Amygdala (tissue), 56 donors: ENCODE measurements around the gene WDFY4.
A peak's percentile ranks its signal among the peaks of the same experiment; 100 is the strongest.

Experiments
- DNase-seq, 56 donors: peaks; one replicate each; lab custom pipeline; 2025; lab: John Stamatoyannopoulos, UW

WDFY4 gene

DNA sequence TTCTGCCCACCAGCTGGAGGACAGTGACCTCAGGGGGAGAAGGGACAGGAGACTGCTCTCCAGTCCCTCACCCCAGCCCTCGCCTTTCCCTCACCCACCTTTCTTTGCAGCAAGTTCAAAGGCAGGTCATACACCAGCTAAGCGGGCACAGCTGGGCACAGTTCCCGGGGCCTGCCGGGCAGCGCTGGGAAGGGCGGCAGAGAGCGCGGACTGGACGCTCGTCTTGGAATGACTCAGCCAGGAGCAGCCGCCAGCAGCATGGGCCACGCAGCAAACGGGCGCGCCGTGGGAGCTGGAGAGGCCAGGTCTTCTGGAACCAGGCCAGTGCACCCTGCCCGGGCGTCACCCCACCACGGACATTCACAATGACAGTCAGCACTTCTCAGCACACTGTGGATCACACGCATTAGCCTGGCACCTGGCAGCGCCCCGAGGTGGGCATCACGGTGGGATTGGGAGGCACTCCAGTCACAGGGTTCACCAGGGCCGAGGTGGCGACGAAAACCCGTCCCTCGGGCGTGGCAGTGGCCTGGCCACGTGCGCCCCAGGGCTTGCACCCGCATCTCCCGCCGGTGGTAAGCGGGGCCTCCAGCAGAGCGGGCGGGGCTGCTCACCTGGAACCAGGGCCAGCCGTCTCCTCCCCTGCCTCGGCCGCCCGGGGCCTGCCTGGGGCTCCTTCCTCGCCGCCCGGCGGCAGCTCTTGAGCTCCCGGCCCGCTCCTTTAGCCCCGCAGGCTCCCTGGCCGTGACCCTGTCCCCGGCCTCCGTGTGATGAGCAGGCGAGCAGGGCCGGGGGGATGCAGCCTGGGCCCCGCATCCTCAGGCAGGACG lies 29.0 kb upstream of the WDFY4 start:
- DNase-seq: peak in 39 of 56 donors; percentile 33 to 84 (median 64)

DNA sequence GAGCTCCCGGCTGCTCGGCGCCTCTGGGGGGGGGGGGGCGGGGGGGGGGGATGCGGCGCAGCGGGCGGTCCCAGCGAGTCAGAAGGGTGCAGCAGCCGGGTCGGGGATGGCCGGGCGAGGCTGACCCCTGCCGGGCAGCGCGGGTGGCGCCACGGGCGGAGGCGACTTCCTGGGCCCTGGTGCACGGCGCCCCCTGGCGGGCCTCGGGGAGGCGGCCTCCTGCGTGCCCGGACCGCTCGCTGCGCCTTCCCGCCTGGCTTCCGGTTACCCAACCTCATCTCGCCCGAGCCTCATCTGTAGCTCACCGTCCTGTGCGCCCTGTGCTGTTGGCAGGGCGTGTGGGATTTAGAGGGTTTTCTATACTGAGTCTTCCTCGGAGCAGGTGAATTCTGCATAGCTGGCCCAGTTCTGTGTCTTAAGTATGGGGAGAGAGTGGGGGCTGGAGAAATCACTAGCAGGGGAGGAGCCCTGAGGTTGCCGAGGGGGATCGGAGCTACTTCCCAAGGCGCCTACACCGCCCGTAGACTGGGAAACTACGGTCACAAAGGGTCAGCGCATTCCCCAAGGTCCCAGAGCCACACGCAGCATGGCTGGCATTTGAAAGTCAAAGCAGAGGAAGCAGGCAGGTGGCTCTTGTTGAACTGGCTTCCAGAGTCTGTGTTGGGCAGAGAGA lies 28.3 kb upstream of the WDFY4 start:
- DNase-seq: peak in 55 of 56 donors; percentile 35 to 95 (median 82)

- no peak for DNase-seq
Observed at GRCh38 chr10:48656914-48657305, 27.8 kb upstream of the WDFY4 start.

- no peak for DNase-seq
Observed at GRCh38 chr10:48657416-48657815, 27.3 kb upstream of the WDFY4 start.

GRCh38 chr10:48658243-48658974 lies 26.3 kb upstream of the WDFY4 start:
- DNase-seq: peak in 42 of 56 donors; percentile 13 to 91 (median 53)

- DNase-seq: no peak
Observed at GRCh38 chr10:48658975-48659269, 25.8 kb upstream of the WDFY4 start.

DNA sequence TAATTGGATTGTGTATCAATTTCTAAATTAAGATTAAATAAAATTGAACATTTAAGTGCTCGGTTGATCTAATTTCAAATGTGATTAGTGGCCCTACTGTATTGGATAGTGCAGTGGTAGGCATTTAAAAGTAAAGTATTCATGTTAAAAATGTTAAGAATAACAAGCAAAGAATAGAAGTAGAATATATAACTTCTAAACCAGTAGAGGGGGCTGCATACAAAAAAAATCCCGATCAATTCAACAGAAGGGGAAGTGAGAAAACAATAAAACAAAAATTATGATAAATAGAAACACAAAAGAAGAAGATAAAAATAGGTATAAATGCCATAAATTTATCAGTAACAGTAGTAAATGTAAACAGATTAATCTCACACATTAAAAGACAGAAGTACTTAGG lies 24.9 kb upstream of the WDFY4 start:
- DNase-seq: no peak

- DNase-seq: no peak
Observed at GRCh38 chr10:48661441-48661840, 23.2 kb upstream of the WDFY4 start.

GRCh38 chr10:48667960-48668590 lies 16.6 kb upstream of the WDFY4 start:
- DNase-seq: no peak

GRCh38 chr10:48670978-48671913 lies 13.4 kb upstream of the WDFY4 start:
- no peak for DNase-seq

DNA sequence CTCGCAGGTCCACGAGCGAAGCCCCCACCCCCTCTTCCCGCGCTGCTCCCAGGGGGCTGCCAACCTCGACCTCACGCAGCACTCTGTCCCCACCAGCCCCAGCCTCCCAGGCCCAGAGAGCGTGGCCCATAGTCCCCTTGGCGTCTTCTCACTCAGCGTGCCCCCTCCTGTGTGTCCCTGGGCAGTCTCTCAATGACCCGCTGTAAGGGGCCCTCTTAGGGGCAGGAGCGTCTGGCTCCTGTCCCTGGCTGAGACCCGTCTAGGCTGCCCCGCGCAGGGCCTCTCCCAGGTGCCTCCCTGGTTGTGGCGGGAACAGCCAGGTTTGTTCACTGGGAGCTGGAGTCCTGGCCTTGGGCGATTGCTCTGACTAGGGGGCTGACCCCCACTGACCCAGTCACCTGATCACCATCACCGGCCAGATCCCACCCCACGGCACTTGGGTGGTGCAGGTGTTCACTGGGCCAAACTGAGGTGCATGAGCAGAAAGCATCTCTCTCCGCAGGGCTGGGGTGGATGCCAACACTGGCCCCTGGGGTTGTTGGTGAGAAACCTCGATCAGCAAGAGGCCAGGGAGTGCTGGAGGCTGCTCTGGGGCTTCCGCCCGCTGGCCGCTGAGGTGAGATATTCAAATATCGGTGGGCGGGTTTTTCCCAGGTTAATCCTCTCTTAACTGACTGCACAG lies 12.6 kb upstream of the WDFY4 start:
- no peak for DNase-seq

GRCh38 chr10:48672596-48673265 lies 11.9 kb upstream of the WDFY4 start:
- no peak for DNase-seq

DNA sequence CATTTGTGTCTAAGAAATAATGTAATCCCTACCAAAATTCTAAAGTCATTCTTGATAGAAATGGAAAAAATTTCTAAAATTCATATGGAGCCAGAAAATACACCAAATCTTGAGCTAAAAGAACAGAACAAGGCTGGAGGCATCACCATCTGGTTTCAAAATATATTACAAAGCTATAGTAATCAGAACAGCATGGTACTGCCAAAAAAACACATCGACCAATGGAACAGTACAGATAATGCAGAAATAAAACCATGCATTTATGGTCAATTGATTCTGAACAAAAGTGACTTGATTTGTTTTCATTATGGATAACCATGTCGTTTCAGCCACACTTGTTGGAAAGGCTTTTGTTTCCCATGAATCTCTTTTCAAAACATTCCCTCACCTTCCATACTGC lies 7.0 kb upstream of the WDFY4 start:
- no peak for DNase-seq

- no peak for DNase-seq
Observed at GRCh38 chr10:48678041-48678440, 6.6 kb upstream of the WDFY4 start.

DNA sequence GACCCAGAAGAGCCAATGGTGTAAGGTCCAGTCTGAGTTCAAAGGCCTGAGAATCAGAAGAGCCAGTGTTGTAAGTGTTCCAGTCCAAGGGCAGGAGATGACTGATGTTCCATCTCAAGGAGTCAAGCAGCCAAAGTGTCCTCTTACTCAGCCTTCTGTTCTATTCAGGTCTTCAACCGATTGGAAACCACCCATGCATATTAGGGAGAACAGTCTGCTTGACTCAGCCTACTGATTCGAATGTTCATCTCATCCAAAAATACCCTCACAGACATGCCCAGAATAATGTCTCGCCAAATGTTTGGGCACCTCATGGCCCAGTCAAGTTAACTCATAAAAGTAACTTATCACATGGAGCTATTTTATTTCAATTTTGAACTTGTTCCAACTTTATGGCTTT lies 2.9 kb upstream of the WDFY4 start:
- DNase-seq: no peak

- no peak for DNase-seq
Observed at GRCh38 chr10:48682265-48682664, 2.4 kb upstream of the WDFY4 start.

DNA sequence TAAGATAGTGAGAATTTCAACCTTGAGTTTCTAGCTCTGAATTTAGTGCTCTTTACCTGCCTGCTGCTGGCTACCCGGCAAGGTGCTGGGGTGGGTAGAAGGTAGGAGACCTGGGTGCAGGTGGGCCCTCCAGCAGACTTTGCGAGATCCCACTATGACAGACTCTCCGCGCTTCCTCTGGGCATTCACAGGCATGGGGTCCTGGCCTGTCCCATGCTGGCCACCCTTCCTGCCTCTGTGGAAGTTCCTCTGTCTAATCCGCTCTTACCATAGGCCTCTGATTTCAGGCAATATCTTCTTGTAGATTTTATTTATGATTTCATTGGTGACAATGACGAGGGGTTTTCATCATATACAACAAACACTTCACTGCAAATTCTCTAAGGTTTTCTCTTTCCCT lies 1.2 kb upstream of the WDFY4 start:
- no peak for DNase-seq

DNA sequence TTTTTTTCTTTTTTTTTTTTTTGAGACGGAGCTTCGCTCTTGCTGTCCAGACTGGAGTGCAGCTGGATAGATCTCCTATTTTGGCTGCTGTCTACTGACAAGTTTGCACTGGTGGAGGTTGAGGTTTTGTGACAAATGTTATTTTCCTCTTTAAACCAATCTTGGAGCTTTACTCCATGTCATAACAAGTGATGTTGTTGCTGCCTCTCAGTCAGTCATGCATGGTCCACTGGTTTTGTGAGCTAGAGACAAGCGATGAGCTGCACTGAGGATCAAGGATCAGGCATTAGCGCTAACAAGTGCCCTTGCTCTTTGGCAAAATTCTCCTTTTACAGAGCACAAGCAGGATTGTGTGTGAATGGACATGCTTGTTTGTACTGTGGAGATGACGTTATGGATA lies 805 bp upstream of the WDFY4 start:
- no peak for DNase-seq

GRCh38 chr10:48684463-48684791 lies 246 bp upstream of the WDFY4 start:
- peak in 1 of 56 donors; percentile 26 for DNase-seq
